Endothelial cell of hepatic sinusoid (primary cell): ENCODE results near the gene GALK2.
"Not testable (repeated sequence)": the region's sequence is repeated elsewhere in the genome, so short reads cannot be mapped to it uniquely, and the experiment has no call there.

ENCODE experiments used
- in situ Hi-C: cut with HindIII; loops from 2 replicates; pipeline ENCODE4 v1.10.0; 2017; ENCODE audit warnings: low sequenced_read_pairs

The GALK2 gene

GRCh38 chr15:49215768-49216739 is 46.0 kb downstream of the GALK2 start:
- in situ Hi-C loops, result no loop called here

DNA sequence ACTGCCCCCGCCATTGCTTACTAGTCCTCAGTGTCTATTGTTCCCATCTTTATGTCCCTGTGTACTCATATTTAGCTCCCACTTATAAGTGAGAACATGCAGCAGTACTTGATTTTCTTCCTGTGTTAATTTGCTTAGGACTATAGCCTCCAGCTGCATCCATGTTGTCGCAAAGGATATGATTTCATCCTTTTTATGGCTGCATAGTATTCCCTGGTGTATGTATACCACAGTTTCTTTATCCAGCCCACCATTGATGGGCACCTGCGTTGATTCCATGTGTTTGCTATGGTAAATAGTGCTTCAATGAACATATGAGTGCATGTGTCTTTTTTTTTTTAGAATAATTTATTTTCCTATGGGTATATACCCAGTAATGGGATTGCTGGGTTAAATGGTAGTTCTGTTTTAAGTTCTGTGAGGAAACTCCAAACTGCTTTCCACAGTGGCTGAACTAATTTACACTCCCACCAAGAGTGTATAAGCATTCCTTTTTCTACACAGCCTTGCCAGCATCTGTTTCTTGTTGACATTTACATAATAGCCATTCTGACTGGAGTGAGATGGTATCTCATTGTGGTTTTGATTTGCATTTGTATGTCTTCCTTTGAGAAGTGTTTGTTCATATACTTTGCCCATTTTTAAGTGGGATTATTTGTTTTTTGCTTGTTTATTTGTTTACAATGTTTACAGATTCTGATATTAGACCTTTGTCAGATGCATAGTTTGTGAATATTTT is 53.7 kb downstream of the GALK2 start:
- in situ Hi-C loops, result loop anchor here (5.0 kb wide), 1 partner anchor 346 kb away; the partner anchor contains the start of gene EID1

DNA sequence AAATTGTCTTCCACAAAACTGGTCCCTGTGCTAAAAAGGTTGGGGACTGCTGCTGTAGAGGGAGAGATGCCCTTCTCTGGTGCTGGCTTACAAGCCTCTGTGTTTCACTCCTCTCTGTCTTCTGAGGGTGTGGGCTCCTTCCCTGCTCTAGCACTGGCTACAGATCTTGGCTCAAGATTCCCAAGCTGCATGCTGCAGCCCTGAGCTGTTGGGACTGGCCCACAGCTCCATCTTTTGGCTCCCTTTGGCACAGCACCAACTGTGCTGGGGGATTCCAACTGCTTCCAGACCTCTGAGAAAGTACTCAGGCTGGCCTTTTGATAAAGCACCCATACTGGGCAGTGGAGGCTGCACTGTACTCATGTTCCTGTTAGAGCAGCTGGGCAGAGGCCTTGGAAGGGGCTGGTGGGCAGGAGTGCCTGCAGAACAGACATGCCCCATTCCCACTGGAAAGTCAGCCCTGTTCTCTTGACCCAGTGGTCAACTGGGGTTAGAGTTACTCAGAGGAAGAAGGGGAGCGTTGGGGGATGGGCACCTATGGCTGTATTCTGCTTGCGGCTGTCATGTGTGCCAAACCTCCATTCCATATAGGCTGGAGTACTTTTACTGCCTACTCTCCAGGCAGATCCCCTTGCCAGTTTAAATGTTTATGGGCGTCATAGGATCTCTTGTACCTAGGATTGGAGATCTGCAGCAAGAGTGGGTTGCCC is 55.7 kb downstream of the GALK2 start:
- in situ Hi-C loops, result loop anchor here (25.0 kb wide), 1 partner anchor 787 kb away; no protein-coding TSS in a partner anchor

- in situ Hi-C loops, result loop anchor here (25.0 kb wide), 1 partner anchor 785 kb away; no protein-coding TSS in a partner anchor
Measured at GRCh38 chr15:49227602-49228001, 57.6 kb downstream of the GALK2 start.

DNA sequence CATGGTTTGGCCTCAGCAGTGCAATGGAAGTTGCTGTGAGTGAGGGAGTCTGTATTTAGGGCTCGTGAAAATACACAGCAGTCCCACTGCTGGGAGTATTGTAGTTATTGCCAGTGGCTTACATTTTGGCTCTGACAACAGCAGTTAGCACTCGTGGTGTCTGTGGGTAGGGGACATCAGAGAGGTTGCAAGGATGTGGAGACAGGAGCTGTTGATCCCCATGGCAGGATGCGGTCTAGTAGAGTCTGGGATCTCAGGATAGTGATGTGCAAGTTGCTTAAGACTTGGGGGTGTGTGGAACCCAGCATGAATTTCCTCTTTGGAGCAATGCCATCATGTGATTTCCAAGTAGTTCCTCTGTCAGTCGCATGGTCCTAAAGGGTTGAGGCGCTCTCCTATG is 59.9 kb downstream of the GALK2 start:
- in situ Hi-C loops, result loop anchor here (25.0 kb wide), 1 partner anchor 782 kb away; no protein-coding TSS in a partner anchor

GRCh38 chr15:49232236-49232806 is 62.3 kb downstream of the GALK2 start:
- in situ Hi-C loops, result loop anchor here (25.0 kb wide), 1 partner anchor 780 kb away; no protein-coding TSS in a partner anchor

DNA sequence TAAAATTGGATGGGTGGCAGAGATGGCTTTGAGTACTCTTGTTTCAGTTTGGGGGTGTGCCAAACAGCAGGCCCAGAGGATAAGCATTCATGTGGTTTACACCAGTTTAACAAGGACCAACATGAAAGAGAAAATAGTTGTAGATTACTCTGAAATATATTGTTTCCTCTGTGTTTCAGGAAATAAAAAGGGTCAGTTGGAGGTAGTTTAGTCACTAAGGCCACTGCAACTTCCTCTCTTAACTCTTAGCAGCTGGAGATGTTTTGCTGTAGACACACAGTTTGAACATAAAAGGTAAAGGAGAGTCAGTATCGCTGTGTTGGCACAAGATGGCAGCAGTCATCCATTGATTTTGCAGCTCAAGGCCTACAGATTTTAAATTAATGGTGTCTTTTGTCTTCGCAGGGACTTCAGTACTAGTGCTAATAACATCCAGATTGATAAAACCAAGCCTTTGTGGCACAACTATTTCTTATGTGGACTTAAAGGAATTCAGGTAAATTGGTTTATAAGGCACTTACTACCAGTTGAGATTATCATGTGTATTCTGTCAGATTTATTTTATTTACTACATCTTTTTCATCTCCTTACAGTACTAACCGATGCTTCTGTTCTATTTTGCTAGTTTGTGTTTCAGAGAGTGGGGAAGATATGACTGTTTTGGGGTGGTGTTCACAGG is 65.5 kb downstream of the GALK2 start:
- in situ Hi-C loops, result loop anchor here (25.0 kb wide), 1 partner anchor 777 kb away; no protein-coding TSS in a partner anchor

DNA sequence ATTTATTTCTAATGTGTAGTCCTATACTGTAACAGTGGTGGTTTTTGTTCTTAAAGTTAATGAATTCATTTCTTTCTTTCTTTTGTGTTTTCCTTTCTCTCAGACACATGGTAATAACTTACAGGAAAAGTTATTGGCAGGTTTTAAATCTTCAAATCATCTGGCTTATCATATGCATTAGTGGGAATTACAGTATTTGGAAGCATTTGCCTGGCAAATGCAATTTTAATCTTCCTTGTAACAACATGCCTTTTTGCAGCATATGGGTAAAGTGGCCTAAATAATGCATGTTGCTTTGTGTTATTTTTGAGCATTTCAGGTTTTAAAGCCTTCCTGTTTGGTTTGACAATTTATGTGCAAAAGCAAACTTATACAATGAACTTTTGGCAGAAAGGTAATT is 66.8 kb downstream of the GALK2 start:
- in situ Hi-C loops, result loop anchor here (25.0 kb wide), 1 partner anchor 775 kb away; no protein-coding TSS in a partner anchor

GRCh38 chr15:49238342-49238741 is 68.3 kb downstream of the GALK2 start:
- in situ Hi-C loops, result loop anchor here (25.0 kb wide), 1 partner anchor 774 kb away; no protein-coding TSS in a partner anchor

GRCh38 chr15:49239105-49239504 is 69.1 kb downstream of the GALK2 start:
- in situ Hi-C loops, result loop anchor here (25.0 kb wide), 1 partner anchor 773 kb away; no protein-coding TSS in a partner anchor

DNA sequence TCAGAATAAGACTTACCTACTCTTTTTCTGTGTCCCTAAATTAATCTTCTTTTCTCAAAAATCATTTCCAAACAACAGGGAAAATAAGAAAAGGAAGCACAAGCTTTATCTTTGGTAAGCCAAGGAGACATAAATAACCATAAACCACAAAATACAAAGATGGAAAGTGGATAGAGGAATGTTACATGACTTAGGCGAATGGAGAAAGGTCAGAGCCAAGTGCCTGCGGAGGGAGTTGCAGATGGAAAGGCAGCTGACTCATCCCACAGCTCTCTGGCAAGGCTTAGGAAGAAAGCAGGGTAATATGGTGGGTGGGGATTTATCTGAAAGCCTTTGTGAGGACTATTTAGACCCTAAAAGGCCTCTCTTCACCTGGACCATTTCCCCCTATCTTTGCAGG is 72.8 kb downstream of the GALK2 start:
- in situ Hi-C loops, result loop anchor here (25.0 kb wide), 1 partner anchor 769 kb away; no protein-coding TSS in a partner anchor

GRCh38 chr15:49247556-49248110 is 77.6 kb downstream of the GALK2 start:
- in situ Hi-C loops, result loop anchor here (5.0 to 25.0 kb wide), 2 partner anchors 40 to 765 kb away; no protein-coding TSS in a partner anchor

DNA sequence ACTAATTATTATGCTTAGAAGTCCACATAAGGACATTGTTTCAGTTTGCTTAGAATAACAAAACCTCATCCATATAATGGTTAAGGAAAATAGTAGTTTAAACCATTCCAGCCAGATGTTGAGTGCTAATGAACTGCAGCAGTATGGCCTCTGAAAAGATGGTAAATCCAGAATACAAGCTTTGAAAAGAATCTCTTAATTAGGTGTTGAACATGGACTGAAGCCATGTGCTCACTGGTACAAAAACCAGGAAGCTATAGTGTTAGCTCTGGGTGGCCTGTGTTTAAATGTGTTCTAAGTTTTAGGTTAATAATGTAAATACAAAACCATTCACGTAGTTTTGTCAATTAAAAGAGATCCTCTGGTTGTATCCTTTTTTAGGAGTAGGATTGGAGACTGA is 78.2 kb downstream of the GALK2 start:
- in situ Hi-C loops, result loop anchor here (5.0 to 25.0 kb wide), 2 partner anchors 41 to 764 kb away; no protein-coding TSS in a partner anchor

GRCh38 chr15:49255966-49256759 is 86.1 kb downstream of the GALK2 start:
- in situ Hi-C loops, result no loop called here

DNA sequence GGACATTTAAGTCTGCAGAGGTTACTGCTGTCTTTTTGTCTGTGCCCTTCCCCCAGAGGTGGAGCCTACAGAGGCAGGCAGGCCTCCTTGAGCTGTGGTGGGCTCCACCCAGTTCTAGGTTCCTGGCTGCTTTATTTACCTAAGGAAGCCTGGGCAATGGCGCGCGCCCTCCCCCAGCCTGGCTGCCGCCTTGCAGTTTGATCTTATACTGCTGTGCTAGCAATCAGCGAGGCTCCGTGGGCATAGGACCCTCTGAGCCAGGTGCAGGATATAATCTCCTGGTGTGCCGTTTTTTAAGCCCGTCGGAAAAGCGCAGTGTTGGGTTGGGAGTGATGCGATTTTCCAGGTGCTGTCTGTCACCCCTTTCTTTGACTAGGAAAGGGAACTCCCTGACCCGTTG is 95.1 kb downstream of the GALK2 start:
- in situ Hi-C loops, result not testable (repeated sequence)

DNA sequence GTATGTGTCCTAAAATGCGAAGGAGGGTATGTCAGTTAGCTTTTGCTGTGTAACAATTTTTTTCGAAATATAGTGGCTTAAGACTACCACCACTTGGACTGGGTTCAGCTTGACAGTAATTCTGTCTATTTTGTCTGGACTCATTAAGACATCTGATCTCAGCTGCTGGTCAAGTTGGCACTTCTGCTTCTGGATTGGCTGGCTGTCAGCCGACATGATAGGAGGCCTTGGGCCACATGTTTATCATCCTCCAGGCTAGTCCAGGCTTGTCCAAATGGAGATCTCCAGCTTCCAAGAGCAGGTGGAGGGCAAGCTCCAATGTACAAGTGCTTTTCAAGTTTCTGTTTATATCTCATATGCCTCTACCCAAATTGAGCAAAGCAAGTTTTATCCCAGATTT is 95.9 kb downstream of the GALK2 start:
- in situ Hi-C loops, result no loop called here

- in situ Hi-C loops, result no loop called here
Measured at GRCh38 chr15:49270541-49271421, 100.7 kb downstream of the GALK2 start.
